ENCODE measurements around the gene DNMT1.

GRCh38 chr19:10235003-10235402, 40.2 kb upstream of the DNMT1 start:
- TF ChIP-seq, protein P1, sequence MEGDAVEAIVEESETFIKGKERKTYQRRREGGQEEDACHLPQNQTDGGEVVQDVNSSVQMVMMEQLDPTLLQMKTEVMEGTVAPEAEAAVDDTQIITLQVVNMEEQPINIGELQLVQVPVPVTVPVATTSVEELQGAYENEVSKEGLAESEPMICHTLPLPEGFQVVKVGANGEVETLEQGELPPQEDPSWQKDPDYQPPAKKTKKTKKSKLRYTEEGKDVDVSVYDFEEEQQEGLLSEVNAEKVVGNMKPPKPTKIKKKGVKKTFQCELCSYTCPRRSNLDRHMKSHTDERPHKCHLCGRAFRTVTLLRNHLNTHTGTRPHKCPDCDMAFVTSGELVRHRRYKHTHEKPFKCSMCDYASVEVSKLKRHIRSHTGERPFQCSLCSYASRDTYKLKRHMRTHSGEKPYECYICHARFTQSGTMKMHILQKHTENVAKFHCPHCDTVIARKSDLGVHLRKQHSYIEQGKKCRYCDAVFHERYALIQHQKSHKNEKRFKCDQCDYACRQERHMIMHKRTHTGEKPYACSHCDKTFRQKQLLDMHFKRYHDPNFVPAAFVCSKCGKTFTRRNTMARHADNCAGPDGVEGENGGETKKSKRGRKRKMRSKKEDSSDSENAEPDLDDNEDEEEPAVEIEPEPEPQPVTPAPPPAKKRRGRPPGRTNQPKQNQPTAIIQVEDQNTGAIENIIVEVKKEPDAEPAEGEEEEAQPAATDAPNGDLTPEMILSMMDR (IDR thresholded peaks at IDR 0.05) = no peak
- no peak for TF ChIP-seq EP300 (IDR thresholded peaks at IDR 0.05)
- TF ChIP-seq POLR2A (IDR thresholded peaks at IDR 0.05) = no peak
- no peak for TF ChIP-seq POLR2AphosphoS5 (IDR thresholded peaks at IDR 0.05)
